WTC11 (cell line): Measurements from ENCODE around the gene RPS3. TPM values are rescaled to one million over a fixed set of nuclear protein-coding genes. Genes with fewer than 3 reads are reported as not detected.
"Not testable (repeated sequence)": the region's sequence is repeated elsewhere in the genome, so short reads cannot be mapped to it uniquely, and the experiment has no call there.

Source experiments
- ATAC-seq: fragments of 200-7000 bp; cut with Tn5 transposase; 2 replicates; pipeline ENCODE4 v1.10.0; 2021; ENCODE audit warnings: mild to moderate bottlenecking, moderate library complexity
- CTCF ChIA-PET: fragments of 300-600 bp; sonication (Branson Sonifier 250); formaldehyde crosslinking; loops from one replicate; lab custom pipeline; 2021; ENCODE audit warnings: antibody characterized with exemption; lab: Charles Lee
- POLR2A ChIA-PET: fragments of 350-600 bp; sonication (Branson Sonifier 250); formaldehyde crosslinking; loops from one replicate; lab custom pipeline; 2021; ENCODE audit warnings: antibody characterized with exemption; lab: Charles Lee
- DNase-seq: peaks from one replicate; pipeline ENCODE4 v3.0.0; 2021; ENCODE audit warnings: low spot score
- H3K27ac Mint-ChIP-seq: 2 replicates; pipeline ENCODE4 v1.8.0; 2021; ENCODE audit warnings: mixed read lengths
- H3K27me3 Mint-ChIP-seq: 2 replicates; pipeline ENCODE4 v1.8.0; 2021; ENCODE audit warnings: low read depth, mild to moderate bottlenecking, moderate library complexity, mixed read lengths
- H3K36me3 Mint-ChIP-seq: 2 replicates; pipeline ENCODE4 v1.8.0; 2021; ENCODE audit warnings: mixed read lengths
- H3K4me1 Mint-ChIP-seq: 2 replicates; pipeline ENCODE4 v1.8.0; 2022; ENCODE audit warnings: mixed read lengths
- H3K4me3 Mint-ChIP-seq: 2 replicates; pipeline ENCODE4 v1.8.0; 2021; ENCODE audit warnings: mild to moderate bottlenecking, moderate library complexity, mixed read lengths
- H3K9me3 Mint-ChIP-seq: 2 replicates; pipeline ENCODE4 v1.8.0; 2021; ENCODE audit warnings: mixed read lengths
- HMGA2 ChIP-seq: fragments of 250-450 bp; sonication (Bioruptor Pico); IDR thresholded peaks from 2 replicates; pipeline ENCODE4 v1.4.0; 2021; ENCODE audit warnings: mild to moderate bottlenecking, moderate library complexity
- JUN ChIP-seq: sonication (generic); formaldehyde crosslinking; IDR thresholded peaks from 2 replicates; pipeline ENCODE4 v1.8.0; 2023; ENCODE audit warnings: mild to moderate bottlenecking, missing genetic modification reagents
- NR1H2 ChIP-seq: sonication (generic); formaldehyde crosslinking; IDR thresholded peaks from 2 replicates; pipeline ENCODE4 v1.9.0; 2021; ENCODE audit warnings: mild to moderate bottlenecking, moderate library complexity, missing genetic modification reagents
- NR3C1 ChIP-seq: sonication (generic); formaldehyde crosslinking; conservative IDR thresholded peaks from 2 replicates; pipeline ENCODE4 v1.8.1; 2023; ENCODE audit warnings: low read depth, mild to moderate bottlenecking, missing genetic modification reagents
- PRRX2 ChIP-seq: fragments of 250-450 bp; sonication (Bioruptor Pico); IDR thresholded peaks from 2 replicates; pipeline ENCODE4 v1.8.0; 2021; ENCODE audit warnings: mild to moderate bottlenecking
- ZNF121 ChIP-seq: sonication (generic); formaldehyde crosslinking; IDR thresholded peaks from 2 replicates; pipeline ENCODE4 v1.8.0; 2023; ENCODE audit warnings: missing genetic modification reagents
- ZNF416 ChIP-seq: fragments of 250-450 bp; sonication (Bioruptor Pico); IDR thresholded peaks from 2 replicates; pipeline ENCODE4 v1.9.0; 2021; ENCODE audit warnings: mild to moderate bottlenecking, inconsistent platforms
- ZNF671 ChIP-seq: fragments of 250-450 bp; sonication (Bioruptor Pico); IDR thresholded peaks from 2 replicates; pipeline ENCODE4 v1.8.0; 2021; ENCODE audit warnings: mild to moderate bottlenecking
- total RNA-seq: library from RNA; stranded (reverse); gene quantifications from 3 replicates; pipeline ENCODE4 v1.2.3, GENCODE V29; 2021
- TF ChIP-seq, protein P1 (sequence below): sonication (generic); formaldehyde crosslinking; IDR thresholded peaks from 2 replicates; pipeline ENCODE4 v1.8.0; 2022; ENCODE audit warnings: mild to moderate bottlenecking, missing genetic modification reagents
- TF ChIP-seq, protein P2 (sequence below): sonication (generic); formaldehyde crosslinking; IDR thresholded peaks from 2 replicates; pipeline ENCODE4 v1.8.0; 2023; ENCODE audit warnings: missing genetic modification reagents
- TF ChIP-seq, protein P3 (sequence below): fragments of 250-450 bp; sonication (Bioruptor Pico); conservative IDR thresholded peaks from 2 replicates; pipeline ENCODE4 v1.9.0; 2021; ENCODE audit warnings: mild to moderate bottlenecking
- TF ChIP-seq, protein P4 (sequence below): sonication (generic); formaldehyde crosslinking; IDR thresholded peaks from 2 replicates; pipeline ENCODE4 v1.8.1; 2023; ENCODE audit warnings: mild to moderate bottlenecking, missing genetic modification reagents
- TF ChIP-seq, protein P5 (sequence below): fragments of 250-450 bp; sonication (Bioruptor Pico); IDR thresholded peaks from 2 replicates; pipeline ENCODE4 v1.9.0; 2021; ENCODE audit warnings: moderate library complexity, mild to moderate bottlenecking, inconsistent platforms, borderline replicate concordance
- TF ChIP-seq, protein P6 (sequence below): sonication (generic); formaldehyde crosslinking; IDR thresholded peaks from 2 replicates; pipeline ENCODE4 v1.8.1; 2023; ENCODE audit warnings: mild to moderate bottlenecking, moderate library complexity, missing genetic modification reagents

The RPS3 gene
- total RNA-seq, 1 experiment from 2014 or later = 3,967 TPM

DNA sequence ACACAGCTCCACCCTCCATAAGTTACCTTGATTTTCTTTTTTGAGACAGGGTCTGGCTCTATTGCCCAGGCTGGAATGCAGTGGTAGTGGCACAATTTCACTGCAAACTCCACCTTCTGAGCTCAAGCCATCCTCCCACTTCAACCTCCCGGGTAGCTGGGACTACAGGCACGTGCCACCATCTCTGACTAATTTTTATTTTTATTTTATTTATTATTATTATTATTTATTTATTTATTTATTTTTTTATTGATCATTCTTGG lies 9.6 kb downstream of the RPS3 start:
- H3K27ac Mint-ChIP-seq = no peak overlapping the region
- peaks cover 12% of the 10 kb centered on the region for H3K4me1 Mint-ChIP-seq
- peak; percentile 86 for TF ChIP-seq HMGA2
- TF ChIP-seq PRRX2 (CRISPR knock-in tag) = 0 out of 2 replicates have a peak, but pooled peaks have one; percentile 10
- TF ChIP-seq ZNF121 (CRISPR knock-in tag) = peak; percentile 86
- TF ChIP-seq NR3C1 (CRISPR knock-in tag) = no peak
- TF ChIP-seq, protein P1, sequence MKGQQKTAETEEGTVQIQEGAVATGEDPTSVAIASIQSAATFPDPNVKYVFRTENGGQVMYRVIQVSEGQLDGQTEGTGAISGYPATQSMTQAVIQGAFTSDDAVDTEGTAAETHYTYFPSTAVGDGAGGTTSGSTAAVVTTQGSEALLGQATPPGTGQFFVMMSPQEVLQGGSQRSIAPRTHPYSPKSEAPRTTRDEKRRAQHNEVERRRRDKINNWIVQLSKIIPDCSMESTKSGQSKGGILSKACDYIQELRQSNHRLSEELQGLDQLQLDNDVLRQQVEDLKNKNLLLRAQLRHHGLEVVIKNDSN (CRISPR knock-in tag) = no peak
- no peak for TF ChIP-seq JUN
- TF ChIP-seq, protein P2, sequence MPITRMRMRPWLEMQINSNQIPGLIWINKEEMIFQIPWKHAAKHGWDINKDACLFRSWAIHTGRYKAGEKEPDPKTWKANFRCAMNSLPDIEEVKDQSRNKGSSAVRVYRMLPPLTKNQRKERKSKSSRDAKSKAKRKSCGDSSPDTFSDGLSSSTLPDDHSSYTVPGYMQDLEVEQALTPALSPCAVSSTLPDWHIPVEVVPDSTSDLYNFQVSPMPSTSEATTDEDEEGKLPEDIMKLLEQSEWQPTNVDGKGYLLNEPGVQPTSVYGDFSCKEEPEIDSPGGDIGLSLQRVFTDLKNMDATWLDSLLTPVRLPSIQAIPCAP (CRISPR knock-in tag) = no peak
- TF ChIP-seq, protein P3, sequence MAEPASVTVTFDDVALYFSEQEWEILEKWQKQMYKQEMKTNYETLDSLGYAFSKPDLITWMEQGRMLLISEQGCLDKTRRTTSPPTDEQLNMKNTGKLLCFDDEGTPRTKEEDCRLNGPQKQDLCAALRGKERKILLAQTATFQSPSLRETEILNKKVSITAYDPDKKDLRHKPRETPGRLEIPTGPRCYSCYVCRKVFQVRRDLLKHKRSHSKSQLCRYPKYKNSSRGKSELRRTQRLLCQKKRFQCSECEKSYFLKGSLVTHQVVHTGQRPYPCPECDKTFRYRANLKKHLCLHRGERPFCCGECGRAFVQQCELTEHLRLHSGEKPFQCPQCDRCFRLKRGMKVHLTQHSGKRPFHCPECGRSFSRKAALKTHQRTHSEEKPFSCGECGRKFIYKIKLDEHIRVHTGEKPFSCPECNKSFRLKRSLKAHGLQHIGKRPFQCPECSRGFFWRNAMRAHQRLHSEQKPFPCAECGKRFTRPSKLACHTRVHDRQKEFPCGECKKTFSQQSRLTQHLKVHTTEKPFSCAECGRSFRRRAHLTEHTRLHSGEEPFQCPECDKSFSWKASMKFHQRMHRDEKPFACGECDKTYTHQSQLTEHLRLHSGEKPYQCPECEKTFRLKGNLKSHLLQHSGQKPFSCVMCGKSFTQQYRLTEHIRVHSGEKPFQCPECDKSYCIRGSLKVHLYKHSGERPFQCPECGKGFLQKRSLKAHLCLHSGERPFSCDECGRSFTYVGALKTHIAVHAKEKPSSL (CRISPR knock-in tag) = no peak
- peaks cover 67% of the 10 kb centered on the region for H3K36me3 Mint-ChIP-seq
- H3K9me3 Mint-ChIP-seq = peaks cover 3% of the 10 kb centered on the region; the same call in 1 of the 2 replicates
- H3K4me3 Mint-ChIP-seq = no peak overlapping the region
- ChIA-PET POLR2A (no interaction called here), CTCF (interaction anchor here (0.9 to 3.2 kb wide), 4 partner anchors 8 to 20 kb away, joined by 3 to 23 read pairs (median 3); no protein-coding TSS in a partner anchor)
- ATAC-seq (peak; percentile 8; the same call in 1 of the 2 replicates), DNase-seq (no peak)
- H3K27me3 Mint-ChIP-seq = no peaks in the 10 kb centered on the region

DNA sequence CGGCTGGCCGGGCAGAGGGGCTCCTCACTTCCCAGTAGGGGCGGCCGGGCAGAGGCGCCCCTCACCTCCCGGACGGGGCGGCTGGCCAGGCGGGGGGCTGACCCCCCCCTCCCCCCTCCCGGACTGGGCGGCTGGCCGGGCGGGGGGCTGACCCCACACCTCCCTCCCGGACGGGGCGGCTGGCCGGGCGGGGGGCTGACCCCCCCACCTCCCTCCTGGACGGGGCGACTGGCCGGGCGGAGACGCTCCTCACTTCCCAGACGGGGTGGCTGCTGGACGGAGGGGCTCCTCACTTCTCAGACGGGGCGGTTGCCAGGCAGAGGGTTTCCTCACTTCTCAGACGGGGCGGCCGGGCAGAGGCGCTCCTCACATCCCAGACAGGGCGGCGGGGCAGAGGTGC lies 10.7 kb downstream of the RPS3 start:
- ATAC-seq, H3K4me1 Mint-ChIP-seq, H3K27me3 Mint-ChIP-seq, DNase-seq, CTCF ChIA-PET, POLR2A ChIA-PET, H3K9me3 Mint-ChIP-seq, H3K27ac Mint-ChIP-seq, H3K4me3 Mint-ChIP-seq: not testable (repeated sequence)
- peaks cover 65% of the 10 kb centered on the region for H3K36me3 Mint-ChIP-seq
- TF ChIP-seq ZNF416 (CRISPR knock-in tag) = 0 out of 2 replicates have a peak, but pooled peaks have one; percentile 9

DNA sequence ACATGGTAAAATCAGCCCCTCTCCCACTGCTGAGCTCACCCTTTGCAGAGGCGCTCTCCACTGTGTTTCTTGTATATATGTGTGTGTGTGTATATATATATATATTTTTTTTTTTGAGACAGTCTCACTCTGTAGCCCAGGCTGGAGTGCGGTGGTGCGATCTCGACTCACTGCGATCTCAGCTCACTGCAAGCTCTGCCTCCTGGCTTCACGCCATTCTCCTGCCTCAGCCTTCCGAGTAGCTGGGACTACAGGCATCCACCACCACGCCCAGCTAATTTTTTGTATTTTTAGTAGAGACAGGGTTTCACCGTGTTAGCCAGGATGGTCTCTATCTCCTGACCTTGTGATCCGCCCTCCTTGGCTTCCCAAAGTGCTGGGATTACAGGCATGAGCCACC lies 13.8 kb downstream of the RPS3 start:
- H3K4me3 Mint-ChIP-seq, H3K4me1 Mint-ChIP-seq, ATAC-seq, POLR2A ChIA-PET, H3K9me3 Mint-ChIP-seq, H3K27me3 Mint-ChIP-seq, DNase-seq: not testable (repeated sequence)
- Mint-ChIP-seq H3K36me3 (peaks cover 51% of the 10 kb centered on the region), H3K27ac (0 out of 2 replicates have a peak overlapping the region, but pooled peaks have one; percentile 16)
- CTCF ChIA-PET = interaction anchor here (3.0 kb wide), 1 partner anchor 12 kb away, joined by 12 read pairs; no protein-coding TSS in a partner anchor

DNA sequence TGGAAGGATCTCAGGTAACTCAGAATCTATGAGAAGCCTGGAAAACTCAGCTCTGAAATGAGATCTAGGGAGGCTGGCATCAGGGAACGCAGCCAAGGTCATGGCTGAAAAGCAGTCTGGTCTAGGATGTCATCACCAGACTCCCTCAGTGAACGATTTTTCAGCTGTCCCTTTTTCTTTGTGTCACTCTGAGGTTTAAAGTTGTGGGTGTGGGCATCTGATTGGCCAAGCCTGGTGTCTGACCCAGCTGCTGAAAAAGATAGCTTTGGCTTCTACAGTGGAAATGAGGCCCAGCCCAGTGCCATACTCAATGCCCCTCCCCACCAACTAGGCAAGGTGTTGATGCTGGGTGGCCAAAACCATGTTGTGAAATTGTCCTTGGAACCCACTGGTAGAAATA lies 14.5 kb downstream of the RPS3 start:
- peak overlapping the region; percentile 16; the same call in 1 of the 2 replicates for H3K27ac Mint-ChIP-seq
- no peaks in the 10 kb centered on the region for H3K4me1 Mint-ChIP-seq
- no peak overlapping the region for H3K4me3 Mint-ChIP-seq
- peaks cover 45% of the 10 kb centered on the region for H3K36me3 Mint-ChIP-seq
- DNase-seq = no peak
- ATAC-seq = no peak
- ChIA-PET POLR2A (interaction anchor here (1.4 kb wide), 1 partner anchor 13 kb away, joined by 3 read pairs; no protein-coding TSS in a partner anchor), CTCF (interaction anchor here (3.0 kb wide), 1 partner anchor 12 kb away, joined by 12 read pairs; no protein-coding TSS in a partner anchor)
- TF ChIP-seq, protein P4, sequence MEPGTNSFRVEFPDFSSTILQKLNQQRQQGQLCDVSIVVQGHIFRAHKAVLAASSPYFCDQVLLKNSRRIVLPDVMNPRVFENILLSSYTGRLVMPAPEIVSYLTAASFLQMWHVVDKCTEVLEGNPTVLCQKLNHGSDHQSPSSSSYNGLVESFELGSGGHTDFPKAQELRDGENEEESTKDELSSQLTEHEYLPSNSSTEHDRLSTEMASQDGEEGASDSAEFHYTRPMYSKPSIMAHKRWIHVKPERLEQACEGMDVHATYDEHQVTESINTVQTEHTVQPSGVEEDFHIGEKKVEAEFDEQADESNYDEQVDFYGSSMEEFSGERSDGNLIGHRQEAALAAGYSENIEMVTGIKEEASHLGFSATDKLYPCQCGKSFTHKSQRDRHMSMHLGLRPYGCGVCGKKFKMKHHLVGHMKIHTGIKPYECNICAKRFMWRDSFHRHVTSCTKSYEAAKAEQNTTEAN (CRISPR knock-in tag) = no peak
- TF ChIP-seq, protein P5, sequence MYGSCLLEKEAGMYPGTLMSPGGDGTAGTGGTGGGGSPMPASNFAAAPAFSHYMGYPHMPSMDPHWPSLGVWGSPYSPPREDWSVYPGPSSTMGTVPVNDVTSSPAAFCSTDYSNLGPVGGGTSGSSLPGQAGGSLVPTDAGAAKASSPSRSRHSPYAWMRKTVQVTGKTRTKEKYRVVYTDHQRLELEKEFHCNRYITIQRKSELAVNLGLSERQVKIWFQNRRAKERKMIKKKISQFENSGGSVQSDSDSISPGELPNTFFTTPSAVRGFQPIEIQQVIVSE (CRISPR knock-in tag) = no peak
- no peak for TF ChIP-seq NR1H2
- TF ChIP-seq, protein P6, sequence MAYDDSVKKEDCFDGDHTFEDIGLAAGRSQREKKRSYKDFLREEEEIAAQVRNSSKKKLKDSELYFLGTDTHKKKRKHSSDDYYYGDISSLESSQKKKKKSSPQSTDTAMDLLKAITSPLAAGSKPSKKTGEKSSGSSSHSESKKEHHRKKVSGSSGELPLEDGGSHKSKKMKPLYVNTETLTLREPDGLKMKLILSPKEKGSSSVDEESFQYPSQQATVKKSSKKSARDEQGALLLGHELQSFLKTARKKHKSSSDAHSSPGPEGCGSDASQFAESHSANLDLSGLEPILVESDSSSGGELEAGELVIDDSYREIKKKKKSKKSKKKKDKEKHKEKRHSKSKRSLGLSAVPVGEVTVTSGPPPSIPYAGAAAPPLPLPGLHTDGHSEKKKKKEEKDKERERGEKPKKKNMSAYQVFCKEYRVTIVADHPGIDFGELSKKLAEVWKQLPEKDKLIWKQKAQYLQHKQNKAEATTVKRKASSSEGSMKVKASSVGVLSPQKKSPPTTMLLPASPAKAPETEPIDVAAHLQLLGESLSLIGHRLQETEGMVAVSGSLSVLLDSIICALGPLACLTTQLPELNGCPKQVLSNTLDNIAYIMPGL (CRISPR knock-in tag) = no peak
- no peak for TF ChIP-seq ZNF671 (CRISPR knock-in tag)
- no peaks in the 10 kb centered on the region for H3K9me3 Mint-ChIP-seq
- H3K27me3 Mint-ChIP-seq = no peaks in the 10 kb centered on the region
